Lower lobe of right lung (tissue), 2 donors: Measurements from ENCODE around the gene FOXG1. TPM values are rescaled to one million over a fixed set of nuclear protein-coding genes. Genes with fewer than 3 reads are reported as not detected.

Experiments
- ATAC-seq, 2 donors: fragments of 200-7000 bp; cut with Tn5 transposase; one replicate each; pipeline ENCODE4 v1.9.1; 2020 to 2022; ENCODE audit warnings: mild to moderate bottlenecking in 2 of 2, moderate library complexity in 2 of 2
- DNase-seq: peaks from one replicate; pipeline ENCODE4 v3.0.0-alpha.2; 2020
- H3K27ac ChIP-seq: fragments of 200-600 bp; one replicate; pipeline ENCODE4 v1.8.0; 2022
- H3K27me3 ChIP-seq: fragments of 200-600 bp; one replicate; pipeline ENCODE4 v1.8.0; 2022; ENCODE audit warnings: low read depth
- H3K36me3 ChIP-seq: fragments of 200-600 bp; one replicate; pipeline ENCODE4 v1.8.0; 2022; ENCODE audit warnings: mild to moderate bottlenecking
- H3K4me1 ChIP-seq: fragments of 200-600 bp; one replicate; pipeline ENCODE4 v1.8.0; 2022
- H3K4me3 ChIP-seq: fragments of 200-600 bp; one replicate; pipeline ENCODE4 v1.8.0; 2022; ENCODE audit warnings: mild to moderate bottlenecking
- H3K9me3 ChIP-seq: fragments of 200-600 bp; one replicate; pipeline ENCODE4 v1.8.0; 2022
- intact Hi-C: fragments of 100-400 bp; cut with DNase I; formaldehyde crosslinking; loops from one replicate; pipeline ENCODE4 v1.11.0; 2022
- total RNA-seq: library from RNA; stranded (reverse); fragmentation: NEBNext Ultra II Directional; extraction: Animal tissue kit (Norgen Biotek cat#: 25700); gene quantifications from one replicate; pipeline ENCODE4 v1.2.1, GENCODE V29; 2021
- TF ChIP-seq, protein P1 (sequence below): fragments of 200-600 bp; IDR thresholded peaks from one replicate; pipeline ENCODE4 v1.8.0; 2022; ENCODE audit warnings: antibody characterized with exemption, mild to moderate bottlenecking
- donor health status: DM: no; HTN: yes; CAD: no; lungs with severe emphysema.

The FOXG1 gene
- total RNA-seq, 1 donor from 2014 or later = not detected

DNA sequence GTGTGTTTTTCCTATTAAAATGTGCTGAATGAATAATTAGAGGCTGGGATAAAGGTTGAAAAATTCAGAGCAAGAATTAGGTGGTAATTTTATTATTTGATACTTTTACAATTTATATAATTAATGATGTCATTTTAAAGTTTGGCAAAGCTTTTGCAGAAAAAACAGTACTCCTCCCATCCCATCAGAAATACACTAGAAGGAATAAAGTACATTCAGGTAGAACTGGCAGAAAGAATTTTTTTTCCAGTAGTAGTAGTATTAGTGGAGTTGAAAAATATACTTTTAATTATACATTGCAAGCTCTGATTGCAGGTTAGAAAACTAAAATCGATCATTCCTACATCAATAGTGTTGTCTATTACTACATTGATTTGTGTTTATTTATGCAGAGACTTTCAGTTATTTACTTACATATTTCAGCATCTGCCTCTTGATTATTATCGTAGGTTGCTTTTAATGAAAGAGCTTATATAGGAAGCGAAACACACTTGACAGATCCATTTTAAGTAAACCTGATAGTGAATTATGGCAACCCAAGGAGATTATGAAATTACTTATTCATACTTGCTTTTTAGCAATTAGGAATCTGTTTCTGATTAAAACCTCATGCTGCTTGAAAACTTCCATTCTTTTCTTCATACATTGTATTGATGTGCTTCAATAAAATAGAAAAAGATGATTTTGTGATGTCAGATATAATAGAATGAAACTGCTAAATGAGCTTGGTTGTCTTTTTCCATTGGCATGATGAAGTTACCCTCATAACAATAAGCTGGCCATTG, 10.1 kb downstream of the FOXG1 start:
- intact Hi-C loops = no loop called here
- peaks cover 98% of the 10 kb centered on the region for H3K27me3 ChIP-seq
- no peak overlapping the region for H3K4me3 ChIP-seq
- H3K4me1 ChIP-seq = no peaks in the 10 kb centered on the region
- H3K9me3 ChIP-seq = no peaks in the 10 kb centered on the region
- TF ChIP-seq, protein P1, sequence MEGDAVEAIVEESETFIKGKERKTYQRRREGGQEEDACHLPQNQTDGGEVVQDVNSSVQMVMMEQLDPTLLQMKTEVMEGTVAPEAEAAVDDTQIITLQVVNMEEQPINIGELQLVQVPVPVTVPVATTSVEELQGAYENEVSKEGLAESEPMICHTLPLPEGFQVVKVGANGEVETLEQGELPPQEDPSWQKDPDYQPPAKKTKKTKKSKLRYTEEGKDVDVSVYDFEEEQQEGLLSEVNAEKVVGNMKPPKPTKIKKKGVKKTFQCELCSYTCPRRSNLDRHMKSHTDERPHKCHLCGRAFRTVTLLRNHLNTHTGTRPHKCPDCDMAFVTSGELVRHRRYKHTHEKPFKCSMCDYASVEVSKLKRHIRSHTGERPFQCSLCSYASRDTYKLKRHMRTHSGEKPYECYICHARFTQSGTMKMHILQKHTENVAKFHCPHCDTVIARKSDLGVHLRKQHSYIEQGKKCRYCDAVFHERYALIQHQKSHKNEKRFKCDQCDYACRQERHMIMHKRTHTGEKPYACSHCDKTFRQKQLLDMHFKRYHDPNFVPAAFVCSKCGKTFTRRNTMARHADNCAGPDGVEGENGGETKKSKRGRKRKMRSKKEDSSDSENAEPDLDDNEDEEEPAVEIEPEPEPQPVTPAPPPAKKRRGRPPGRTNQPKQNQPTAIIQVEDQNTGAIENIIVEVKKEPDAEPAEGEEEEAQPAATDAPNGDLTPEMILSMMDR = no peak
- ATAC-seq (no peak), DNase-seq (no peak)
- H3K27ac ChIP-seq = no peak overlapping the region
- H3K36me3 ChIP-seq = no peaks in the 10 kb centered on the region

DNA sequence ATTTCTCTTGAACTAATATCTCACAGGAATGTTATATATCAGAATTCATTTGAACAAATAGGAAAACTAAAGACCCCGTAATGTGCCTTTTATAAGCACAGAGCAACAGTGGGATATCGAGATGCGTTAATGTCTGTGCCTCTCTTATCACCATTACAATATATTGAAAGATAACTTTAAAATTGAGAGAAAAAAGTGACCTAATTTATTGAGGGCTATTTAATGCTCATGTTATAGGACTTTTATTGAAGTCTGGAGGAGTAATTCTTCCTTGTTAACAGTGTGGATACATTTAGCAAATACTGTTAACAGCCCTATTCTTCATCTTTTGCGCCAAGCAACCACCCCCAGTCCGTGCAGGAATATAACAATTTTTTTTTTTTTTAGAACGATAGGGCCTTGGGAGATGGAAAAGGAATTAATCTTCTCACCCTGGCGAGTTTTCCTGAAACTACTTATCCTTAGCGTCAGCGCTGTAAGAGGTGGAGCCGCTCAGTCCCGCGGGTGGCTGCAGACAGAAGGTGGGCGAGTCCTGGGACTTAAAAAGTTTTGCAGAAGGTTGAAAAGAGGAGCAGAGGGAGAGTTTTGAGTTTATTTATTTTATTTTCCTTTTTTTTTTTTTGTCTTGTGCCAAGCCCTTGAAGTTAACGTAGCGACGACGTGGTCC, 11.0 kb downstream of the FOXG1 start:
- Histone ChIP-seq H3K36me3 (no peaks in the 10 kb centered on the region), H3K27ac (no peak overlapping the region), H3K4me3 (no peak overlapping the region), H3K4me1 (no peaks in the 10 kb centered on the region), H3K9me3 (no peaks in the 10 kb centered on the region), H3K27me3 (peaks cover 99% of the 10 kb centered on the region)
- ATAC-seq = no peak
- no peak for DNase-seq
- TF ChIP-seq, protein P1 = no peak
- intact Hi-C loops = no loop called here

DNA sequence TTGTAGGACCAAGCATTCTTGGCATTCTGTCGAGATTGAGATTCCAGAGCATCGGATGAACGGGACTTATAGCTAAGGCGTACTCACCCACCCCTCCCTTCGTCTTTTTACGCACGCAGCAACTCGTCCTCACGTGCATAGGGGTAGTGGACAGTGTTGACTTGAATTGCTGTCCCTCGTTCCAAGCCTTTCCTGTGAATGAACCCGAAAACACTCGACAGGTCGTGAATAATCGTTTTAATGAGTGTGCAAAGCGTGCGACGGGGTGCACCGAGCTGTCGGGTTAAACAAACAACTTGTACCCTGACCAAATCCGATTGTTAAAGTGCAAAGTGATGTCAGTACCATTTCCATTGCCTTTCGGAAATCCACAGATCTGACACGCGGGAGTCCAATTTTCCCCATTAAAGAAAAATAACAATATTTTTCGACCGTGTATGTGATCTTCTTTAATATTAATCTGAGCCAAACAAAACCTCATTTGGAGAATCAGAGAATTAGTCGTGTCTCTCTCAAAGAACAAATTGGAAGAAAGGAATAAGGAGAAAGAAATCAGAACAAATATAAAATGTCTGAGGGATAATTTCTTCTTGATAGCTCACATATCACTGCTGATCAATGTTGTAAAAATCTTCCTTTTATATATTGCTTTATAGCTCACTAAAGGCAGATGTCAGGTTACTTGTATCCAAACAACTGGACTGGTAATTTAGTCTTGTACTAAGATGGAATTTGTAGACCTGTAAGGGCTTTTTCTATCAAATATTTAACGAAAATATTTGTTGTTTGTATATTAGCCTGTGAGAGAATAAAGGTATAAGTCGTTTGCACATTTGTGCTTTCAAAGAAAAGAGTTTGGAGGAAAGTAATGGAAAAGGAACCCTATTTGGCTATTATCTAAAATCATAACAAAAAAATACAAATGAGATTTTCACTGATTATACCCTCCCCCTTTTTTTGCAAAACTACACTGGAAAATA, 11.8 kb downstream of the FOXG1 start:
- H3K27ac ChIP-seq = no peak overlapping the region
- intact Hi-C loops = no loop called here
- H3K27me3 ChIP-seq = peaks cover 99% of the 10 kb centered on the region
- no peaks in the 10 kb centered on the region for H3K36me3 ChIP-seq
- no peak overlapping the region for H3K4me3 ChIP-seq
- DNase-seq (no peak), ATAC-seq (no peak)
- no peaks in the 10 kb centered on the region for H3K4me1 ChIP-seq
- TF ChIP-seq, protein P1 = no peak
- no peaks in the 10 kb centered on the region for H3K9me3 ChIP-seq

DNA sequence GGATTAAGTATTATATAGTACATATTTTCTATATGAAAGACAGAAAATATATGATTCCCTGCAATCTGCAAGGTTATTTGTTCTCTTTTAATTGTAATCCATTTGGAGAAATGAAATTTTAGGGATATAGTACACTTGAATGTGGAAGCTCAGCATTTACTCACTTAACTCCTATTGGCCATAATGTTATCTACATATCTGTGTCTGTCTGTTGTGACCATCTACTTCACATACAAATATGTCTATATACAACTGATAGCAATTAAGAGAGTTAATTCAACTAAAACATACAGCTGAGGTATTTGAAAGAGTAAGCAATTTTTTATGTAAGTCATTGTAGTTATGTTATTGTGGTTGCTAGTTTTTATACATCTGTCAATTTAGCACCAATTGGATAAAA, 12.9 kb downstream of the FOXG1 start:
- TF ChIP-seq, protein P1 = no peak
- Histone ChIP-seq H3K27me3 (peaks cover 98% of the 10 kb centered on the region), H3K27ac (no peak overlapping the region), H3K36me3 (no peaks in the 10 kb centered on the region), H3K9me3 (no peaks in the 10 kb centered on the region), H3K4me1 (no peaks in the 10 kb centered on the region), H3K4me3 (no peak overlapping the region)
- ATAC-seq (no peak), DNase-seq (no peak)
- intact Hi-C loops = no loop called here
